HL-60 (cell line): ENCODE measurements around the gene KLHL5.
"Not testable (repeated sequence)": the region's sequence is repeated elsewhere in the genome, so short reads cannot be mapped to it uniquely, and the experiment has no call there.

ENCODE experiments used
- DNase-seq, 2 experiments: peaks; one replicate each; pipeline ENCODE4 v3.0.0-alpha.2; 2010 to 2020; ENCODE audit warnings: low read depth in 1 of 2, low spot score in 1 of 2
- H3K27ac ChIP-seq: fragments of 250-450 bp; sonication (Bioruptor Pico); replicated peaks from 2 replicates; pipeline ENCODE4 v1.5.1; 2020; ENCODE audit warnings: mild to moderate bottlenecking, moderate library complexity
- H3K27me3 ChIP-seq: fragments of 250-450 bp; sonication (Bioruptor Pico); 2 replicates; pipeline ENCODE4 v1.5.1; 2021; ENCODE audit warnings: mild to moderate bottlenecking, moderate library complexity; ENCODE audit not compliant: insufficient read depth, poor library complexity, severe bottlenecking
- H3K4me3 ChIP-seq: replicated peaks from 2 replicates; pipeline ENCODE4 v1.5.1; 2011; ENCODE audit warnings: mild to moderate bottlenecking, control low read depth, low read length; ENCODE audit not compliant: insufficient read depth
- CTCF ChIP-seq: IDR thresholded peaks from one replicate; pipeline ENCODE4 v1.5.1; 2011; ENCODE audit warnings: low read length, control low read depth, inconsistent platforms; ENCODE audit not compliant: insufficient read depth
- GABPA ChIP-seq: IDR thresholded peaks from 2 replicates; pipeline ENCODE4 v1.6.1; 2012; ENCODE audit warnings: low read depth
- POLR2AphosphoS5 ChIP-seq: IDR thresholded peaks from 2 replicates; pipeline ENCODE4 v1.6.1; 2012; ENCODE audit warnings: low read depth
- SPI1 ChIP-seq: IDR thresholded peaks from 2 replicates; pipeline ENCODE4 v1.6.1; 2012; ENCODE audit warnings: low read depth, mild to moderate bottlenecking, borderline replicate concordance
- TF ChIP-seq, protein P1 (sequence below): IDR thresholded peaks from 2 replicates; pipeline ENCODE4 v1.6.1; 2012; ENCODE audit warnings: low read depth; ENCODE audit not compliant: insufficient replicate concordance

KLHL5 gene

GRCh38 chr4:39030725-39031124 is 31.3 kb upstream of the KLHL5 start:
- Histone ChIP-seq H3K4me3 (peak overlapping the region; percentile 52), H3K27ac (peak overlapping the region; percentile 84), H3K27me3 (no peaks in the 10 kb centered on the region)
- DNase-seq, result no peak
- TF ChIP-seq SPI1, result no peak
- TF ChIP-seq CTCF, result no peak
- no peak for TF ChIP-seq GABPA
- TF ChIP-seq POLR2AphosphoS5, result no peak
- TF ChIP-seq, protein P1, sequence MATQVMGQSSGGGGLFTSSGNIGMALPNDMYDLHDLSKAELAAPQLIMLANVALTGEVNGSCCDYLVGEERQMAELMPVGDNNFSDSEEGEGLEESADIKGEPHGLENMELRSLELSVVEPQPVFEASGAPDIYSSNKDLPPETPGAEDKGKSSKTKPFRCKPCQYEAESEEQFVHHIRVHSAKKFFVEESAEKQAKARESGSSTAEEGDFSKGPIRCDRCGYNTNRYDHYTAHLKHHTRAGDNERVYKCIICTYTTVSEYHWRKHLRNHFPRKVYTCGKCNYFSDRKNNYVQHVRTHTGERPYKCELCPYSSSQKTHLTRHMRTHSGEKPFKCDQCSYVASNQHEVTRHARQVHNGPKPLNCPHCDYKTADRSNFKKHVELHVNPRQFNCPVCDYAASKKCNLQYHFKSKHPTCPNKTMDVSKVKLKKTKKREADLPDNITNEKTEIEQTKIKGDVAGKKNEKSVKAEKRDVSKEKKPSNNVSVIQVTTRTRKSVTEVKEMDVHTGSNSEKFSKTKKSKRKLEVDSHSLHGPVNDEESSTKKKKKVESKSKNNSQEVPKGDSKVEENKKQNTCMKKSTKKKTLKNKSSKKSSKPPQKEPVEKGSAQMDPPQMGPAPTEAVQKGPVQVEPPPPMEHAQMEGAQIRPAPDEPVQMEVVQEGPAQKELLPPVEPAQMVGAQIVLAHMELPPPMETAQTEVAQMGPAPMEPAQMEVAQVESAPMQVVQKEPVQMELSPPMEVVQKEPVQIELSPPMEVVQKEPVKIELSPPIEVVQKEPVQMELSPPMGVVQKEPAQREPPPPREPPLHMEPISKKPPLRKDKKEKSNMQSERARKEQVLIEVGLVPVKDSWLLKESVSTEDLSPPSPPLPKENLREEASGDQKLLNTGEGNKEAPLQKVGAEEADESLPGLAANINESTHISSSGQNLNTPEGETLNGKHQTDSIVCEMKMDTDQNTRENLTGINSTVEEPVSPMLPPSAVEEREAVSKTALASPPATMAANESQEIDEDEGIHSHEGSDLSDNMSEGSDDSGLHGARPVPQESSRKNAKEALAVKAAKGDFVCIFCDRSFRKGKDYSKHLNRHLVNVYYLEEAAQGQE, result no peak

DNA sequence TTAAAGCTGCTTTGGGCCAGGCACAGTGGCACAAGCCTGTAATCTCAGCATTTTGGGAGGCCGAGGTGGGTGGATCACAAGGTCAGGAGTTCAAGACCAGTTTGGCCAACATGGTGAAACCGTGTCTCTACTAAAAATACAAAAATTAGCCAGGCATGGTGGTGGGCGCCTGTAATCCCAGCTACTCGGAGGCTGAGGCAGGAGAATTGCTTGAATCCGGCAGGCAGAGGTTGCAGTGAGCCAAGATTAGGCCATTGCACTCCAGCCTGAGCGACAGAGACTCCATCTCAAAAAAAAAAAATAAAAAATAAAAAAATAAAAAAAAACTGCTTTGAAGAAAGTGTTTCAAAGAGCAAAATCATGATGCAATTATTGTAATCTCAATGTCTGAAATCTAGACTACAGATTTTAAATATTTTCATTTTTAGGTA is 30.4 kb upstream of the KLHL5 start:
- H3K27me3 ChIP-seq, result not testable (repeated sequence)
- H3K4me3 ChIP-seq, result peak overlapping the region; percentile 52
- H3K27ac ChIP-seq, result peak overlapping the region; percentile 84
- peak in 1 of 2 experiments; percentile 19 for DNase-seq

- H3K27ac ChIP-seq, result peak within 1 kb of the TSS; percentile 84
- TF ChIP-seq, protein P1, result peak; percentile 44
- TF ChIP-seq CTCF (no peak), POLR2AphosphoS5 (no peak; the same call in 1 of the 2 replicates), SPI1 (peak; percentile 73), GABPA (0 out of 2 replicates have a peak, but pooled peaks have one; percentile 17)
- H3K27me3 ChIP-seq, result no peaks in the 10 kb centered on the region
- H3K4me3 ChIP-seq, result peak within 1 kb of the TSS; percentile 52
- DNase-seq, result peak; percentile 61 to 81
These were observed 29.6 kb upstream of the KLHL5 start, which contains the start of gene TMEM156 for GRCh38 chr4:39032218-39033085. Gene TMEM156, minus strand, starts transcription at chr4:39032409. Its CDS starts 96 bp downstream, at chr4:39032313.

GRCh38 chr4:39036172-39036571 is 25.9 kb upstream of the KLHL5 start:
- H3K27ac ChIP-seq, result no peak overlapping the region
- no peak for DNase-seq
- TF ChIP-seq SPI1, result no peak
- no peak for TF ChIP-seq POLR2AphosphoS5
- TF ChIP-seq, protein P1, result no peak
- no peak for TF ChIP-seq GABPA

More at GRCh38 chr4:39036172-39036571, 25.9 kb upstream of the KLHL5 start:
- H3K27me3 ChIP-seq, result no peaks in the 10 kb centered on the region
- no peak overlapping the region for H3K4me3 ChIP-seq
